Measurements from ENCODE around the gene TPCN2. TPM values are rescaled to one million over a fixed set of nuclear protein-coding genes. Genes with fewer than 3 reads are reported as not detected.

Gene TPCN2
- total and polyA plus RNA-seq, 2 of the 4 experiments (the other 2 are of a cell fraction): 3.4 to 8.0 TPM

GRCh38 chr11:69087133-69087524 is 38.4 kb downstream of the TPCN2 start (continued):
- TF ChIP-seq, protein P1, sequence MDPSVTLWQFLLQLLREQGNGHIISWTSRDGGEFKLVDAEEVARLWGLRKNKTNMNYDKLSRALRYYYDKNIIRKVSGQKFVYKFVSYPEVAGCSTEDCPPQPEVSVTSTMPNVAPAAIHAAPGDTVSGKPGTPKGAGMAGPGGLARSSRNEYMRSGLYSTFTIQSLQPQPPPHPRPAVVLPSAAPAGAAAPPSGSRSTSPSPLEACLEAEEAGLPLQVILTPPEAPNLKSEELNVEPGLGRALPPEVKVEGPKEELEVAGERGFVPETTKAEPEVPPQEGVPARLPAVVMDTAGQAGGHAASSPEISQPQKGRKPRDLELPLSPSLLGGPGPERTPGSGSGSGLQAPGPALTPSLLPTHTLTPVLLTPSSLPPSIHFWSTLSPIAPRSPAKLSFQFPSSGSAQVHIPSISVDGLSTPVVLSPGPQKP (IDR thresholded peaks at IDR 0.05; ENCODE audit: borderline replicate concordance, low read depth, low read length): no peak
- TF ChIP-seq MAZ (IDR thresholded peaks at IDR 0.05; ENCODE audit: borderline replicate concordance, low read depth, low read length) (no peak), CHD1 (IDR thresholded peaks at IDR 0.05; ENCODE audit: low read depth, low read length) (no peak)

- Histone ChIP-seq H3K56ac (ENCODE audit: extremely low read depth, insufficient read depth, low read length) (no peak overlapping the region), H3K9ac (ENCODE audit: low read depth, low read length) (no peak overlapping the region), H4K8ac (ENCODE audit: low read depth in 2 of 2, low read length in 2 of 2) (no peak overlapping the region), H2BK20ac (ENCODE audit: low read depth, low read length) (no peak overlapping the region), H3K4me1 (ENCODE audit: control insufficient read depth, insufficient read depth, low read length) (peaks cover 9% of the 10 kb centered on the region), H3K79me1 (ENCODE audit: low read depth in 1 of 2, low read length in 2 of 2) (peaks cover 0 to 6% of the 10 kb centered on the region in 2 experiments; a peak in 2 of 4 replicates), H3K9me3 (ENCODE audit: control insufficient read depth, insufficient read depth, low read length) (no peaks in the 10 kb centered on the region), H3K27me3 (ENCODE audit: control insufficient read depth, insufficient read depth, low read length) (no peaks in the 10 kb centered on the region), H3K18ac (ENCODE audit: low read depth, low read length) (no peak overlapping the region), H3K23ac (ENCODE audit: low read depth, low read length) (no peak overlapping the region), H2BK120ac (ENCODE audit: low read depth, low read length) (no peak overlapping the region), H2AFZ (replicated peaks; ENCODE audit: low read length, poor library complexity) (no peak overlapping the region), H4K91ac (ENCODE audit: insufficient read depth, low read depth, low read length) (no peak overlapping the region), H3K4ac (ENCODE audit: low read depth, low read length) (no peak overlapping the region), H3K4me3 (ENCODE audit: insufficient read depth, low read depth, low read length) (no peak overlapping the region), H2AK9ac (replicated peaks; ENCODE audit: low read depth, low read length, poor library complexity) (no peak overlapping the region), H2BK15ac (ENCODE audit: low read depth, low read length) (no peak overlapping the region), H3K14ac (replicated peaks; ENCODE audit: low read depth, low read length) (no peak overlapping the region), H2BK5ac (ENCODE audit: low read depth, low read length, poor library complexity, severe bottlenecking) (no peak overlapping the region), H3K27ac (ENCODE audit: insufficient read depth, low read length) (no peak overlapping the region), H3K9me1 (ENCODE audit: insufficient read depth, low read length) (0 out of 2 replicates have a peak, but pooled peaks cover 4% of the 10 kb centered on the region), H3K36me3 (ENCODE audit: control insufficient read depth, insufficient read depth, low read length) (peaks cover 22% of the 10 kb centered on the region), H4K20me1 (ENCODE audit: insufficient read depth, low read length) (peaks cover 22% of the 10 kb centered on the region), H3K4me2 (ENCODE audit: low read depth, low read length) (no peak overlapping the region), H2AK5ac (ENCODE audit: low read depth, low read length) (no peak overlapping the region), H4K5ac (ENCODE audit: low read depth, low read length) (no peak overlapping the region)
- in situ Hi-C loops (cut with MboI; ENCODE audit: low sequenced_read_pairs) (no loop called here), dilution Hi-C loops (cut with HindIII; ENCODE audit: low sequenced_read_pairs, unreplicated experiment) (no loop called here), intact Hi-C loops (cut with micrococcal nuclease) (loop anchor here (1.0 to 10.0 kb wide), 3 partner anchors 75 to 473 kb away; partner anchors contain the start of genes IGHMBP2, MRGPRF and MRPL21)
- 97% methylated on average over 5 of the region's 14 CpGs; no CpG with 5 or more reads in 1 of the 2 experiments for WGBS, 2 experiments (ENCODE audit: extremely low coverage in 2 of 2, insufficient read length in 1 of 2)
- no TSS peak for BruUV-seq (replicated peaks)
- TF ChIP-seq BHLHE40 (IDR thresholded peaks at IDR 0.05; ENCODE audit: low read depth, low read length): no peak
- no peak for TF ChIP-seq MAZ (IDR thresholded peaks at IDR 0.05; ENCODE audit: borderline replicate concordance, low read depth, low read length)
- TF ChIP-seq POLR2A (IDR thresholded peaks at IDR 0.05; ENCODE audit: low read depth, low read length): no peak
- no peak for TF ChIP-seq CEBPB (IDR thresholded peaks at IDR 0.05; ENCODE audit: low read depth, low read length)
- no peak for TF ChIP-seq FOS (IDR thresholded peaks at IDR 0.05; ENCODE audit: low read depth, low read length)
- no peak for TF ChIP-seq MXI1 (IDR thresholded peaks at IDR 0.05; ENCODE audit: borderline replicate concordance, low read depth, low read length)
- TF ChIP-seq NFE2L2 (IDR thresholded peaks at IDR 0.05; ENCODE audit: low read depth, low read length): no peak
- TF ChIP-seq SMC3 (IDR thresholded peaks at IDR 0.05; ENCODE audit: low read depth, low read length): no peak
- no peak for TF ChIP-seq RAD21 (IDR thresholded peaks at IDR 0.05; ENCODE audit: low read length)
- TF ChIP-seq, protein P2, sequence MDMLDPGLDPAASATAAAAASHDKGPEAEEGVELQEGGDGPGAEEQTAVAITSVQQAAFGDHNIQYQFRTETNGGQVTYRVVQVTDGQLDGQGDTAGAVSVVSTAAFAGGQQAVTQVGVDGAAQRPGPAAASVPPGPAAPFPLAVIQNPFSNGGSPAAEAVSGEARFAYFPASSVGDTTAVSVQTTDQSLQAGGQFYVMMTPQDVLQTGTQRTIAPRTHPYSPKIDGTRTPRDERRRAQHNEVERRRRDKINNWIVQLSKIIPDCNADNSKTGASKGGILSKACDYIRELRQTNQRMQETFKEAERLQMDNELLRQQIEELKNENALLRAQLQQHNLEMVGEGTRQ (IDR thresholded peaks at IDR 0.05; ENCODE audit: low read depth, low read length): no peak
- TF ChIP-seq RCOR1 (IDR thresholded peaks at IDR 0.05; ENCODE audit: insufficient replicate concordance, low read length): no peak
- no peak for TF ChIP-seq CHD1 (IDR thresholded peaks at IDR 0.05; ENCODE audit: low read depth, low read length)
- no peak for TF ChIP-seq MAFK (IDR thresholded peaks at IDR 0.05; ENCODE audit: low read depth, low read length)
- TF ChIP-seq RFX5 (IDR thresholded peaks at IDR 0.05; ENCODE audit: low read depth, low read length): no peak
- TF ChIP-seq, protein P1 (IDR thresholded peaks at IDR 0.05; ENCODE audit: borderline replicate concordance, low read depth, low read length): no peak
- no peak for DNase-seq
- ChIA-PET CTCF (no interaction called here), POLR2A (ENCODE audit: unreplicated experiment) (no interaction called here)
- no peak for ATAC-seq (ENCODE audit: low read depth)
These were observed 39.1 kb downstream of the TPCN2 start for GRCh38 chr11:69087811-69088210.

Measured in IMR-90 (cell line).